HG02678 (cell line): ENCODE measurements around the gene FSTL1.
A peak's percentile ranks its signal among the peaks of the same experiment; 100 is the strongest.

Source experiments
- ATAC-seq: cut with Tn5 transposase; IDR thresholded peaks from one replicate; pipeline ENCODE4 v1.9.1; 2021; ENCODE audit warnings: mild to moderate bottlenecking, moderate library complexity; ENCODE audit not compliant: unreplicated experiment

FSTL1 gene

DNA sequence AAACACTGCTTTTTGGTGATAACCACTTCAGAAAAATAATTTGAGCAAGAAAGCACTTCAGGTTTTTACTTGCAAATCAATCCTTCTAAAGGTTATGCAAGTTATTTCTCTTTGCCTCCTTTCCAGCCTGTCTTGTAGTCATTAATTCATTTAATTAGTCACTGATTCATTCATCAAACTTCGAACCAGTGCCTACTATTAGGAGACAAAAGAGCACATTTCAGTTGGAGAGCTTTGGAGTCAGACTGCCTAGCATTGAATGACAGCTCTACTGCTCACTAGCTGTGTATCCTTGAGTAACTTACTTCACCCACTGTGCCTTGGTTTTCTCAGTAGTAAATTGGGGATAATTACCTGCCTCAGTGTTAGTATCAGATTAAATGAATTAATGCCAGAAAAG is 86.7 kb downstream of the FSTL1 start:
- no peak for ATAC-seq

DNA sequence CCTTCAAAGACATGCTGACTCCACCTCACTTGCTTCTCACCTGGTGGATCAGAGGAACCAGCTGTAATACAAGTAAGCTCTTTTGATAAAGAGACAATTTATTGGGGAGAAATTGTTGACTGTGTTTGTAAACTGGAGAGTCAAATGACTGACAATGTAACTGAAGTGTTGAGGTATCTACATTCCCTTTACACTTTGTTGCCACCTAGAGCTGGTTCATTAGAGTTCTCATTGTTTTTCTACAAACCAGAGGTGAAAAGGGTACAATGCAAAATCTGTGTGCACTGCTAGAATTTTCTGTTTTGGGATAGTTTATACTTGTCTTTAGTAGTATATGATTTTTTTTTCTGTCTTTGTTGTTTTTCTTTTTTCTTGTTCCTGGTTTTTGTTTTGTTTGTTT is 93.0 kb downstream of the FSTL1 start:
- ATAC-seq: no peak

DNA sequence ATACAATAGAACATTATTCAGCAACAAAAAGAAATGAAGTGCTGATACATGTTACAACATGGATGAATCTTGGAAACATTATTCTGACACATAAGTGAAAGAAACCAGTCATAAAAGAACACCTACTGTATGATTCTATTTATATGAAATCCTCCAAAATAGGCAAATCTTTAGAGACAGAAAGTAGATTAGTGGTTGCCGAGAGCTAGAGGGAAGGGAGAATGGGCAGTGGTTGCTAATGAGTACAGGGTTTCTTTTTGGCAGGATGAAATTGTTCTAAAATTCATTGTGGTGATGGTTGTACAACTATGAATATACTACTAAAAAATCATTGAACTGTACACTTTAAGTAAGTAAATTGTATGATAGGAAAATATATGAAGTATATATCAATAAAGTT is 95.3 kb downstream of the FSTL1 start:
- no peak for ATAC-seq

DNA sequence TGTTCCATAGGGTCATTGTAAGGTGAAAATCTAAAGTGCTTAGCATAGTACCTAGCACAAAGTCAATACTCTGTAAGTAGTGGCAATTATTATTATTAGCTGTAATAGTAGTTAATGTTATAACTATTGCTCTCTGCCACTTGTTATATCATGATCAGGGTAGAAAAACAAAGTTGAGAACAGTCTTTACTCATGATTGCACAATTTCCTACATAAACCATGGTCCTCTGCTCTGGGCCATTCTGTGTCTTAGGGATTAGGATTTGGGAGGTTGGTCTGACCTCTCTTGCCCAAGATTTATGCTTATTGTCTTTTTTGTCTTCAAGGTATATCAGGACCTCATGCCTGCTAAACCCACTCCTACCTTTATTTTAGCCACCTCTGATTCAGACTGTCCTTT is 97.3 kb downstream of the FSTL1 start:
- ATAC-seq: no peak

DNA sequence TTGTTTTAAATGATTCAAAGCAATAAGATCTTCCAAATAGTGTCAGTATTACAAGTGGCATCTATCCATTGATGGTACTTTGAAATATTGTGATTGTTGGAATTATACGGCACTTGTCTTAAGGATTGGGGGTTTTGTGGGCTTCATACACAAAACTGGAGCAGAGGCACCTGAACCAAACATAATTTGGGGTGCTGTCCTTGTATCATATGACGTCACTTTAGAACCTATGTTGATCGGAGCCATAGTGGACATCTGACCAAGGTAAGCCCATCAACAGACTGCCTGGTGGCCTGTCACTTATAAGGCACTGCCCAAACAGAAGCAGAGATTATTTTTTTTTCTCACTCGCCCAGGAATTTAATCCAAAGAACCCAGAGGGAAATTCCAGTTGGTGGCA is 98.8 kb downstream of the FSTL1 start:
- ATAC-seq: no peak

DNA sequence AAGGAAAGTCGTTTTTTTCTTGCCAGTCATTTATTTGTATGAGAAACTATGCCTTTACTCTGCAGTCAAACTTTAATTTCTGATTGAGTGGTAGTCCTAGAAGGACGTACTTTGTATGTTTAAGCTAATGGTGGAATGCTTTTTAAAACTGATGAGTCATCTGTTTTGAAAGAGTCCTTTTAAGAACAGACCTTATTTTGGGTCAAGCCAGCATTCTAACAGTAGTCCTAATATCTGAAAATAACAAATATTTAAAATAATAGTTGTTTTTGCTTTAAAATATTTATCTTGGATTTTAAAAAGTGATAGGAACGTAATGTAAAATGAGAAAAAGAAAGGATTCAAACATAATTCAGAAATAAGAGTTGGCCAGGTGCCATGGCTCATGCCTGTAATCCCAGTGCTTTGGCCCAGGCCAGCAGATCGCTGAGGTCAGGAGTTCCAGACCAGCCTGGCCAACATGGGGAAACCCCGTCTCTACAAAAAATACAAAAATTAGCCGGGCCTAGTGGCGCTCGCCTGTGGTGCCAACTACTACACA is 100.3 kb downstream of the FSTL1 start:
- no peak for ATAC-seq

DNA sequence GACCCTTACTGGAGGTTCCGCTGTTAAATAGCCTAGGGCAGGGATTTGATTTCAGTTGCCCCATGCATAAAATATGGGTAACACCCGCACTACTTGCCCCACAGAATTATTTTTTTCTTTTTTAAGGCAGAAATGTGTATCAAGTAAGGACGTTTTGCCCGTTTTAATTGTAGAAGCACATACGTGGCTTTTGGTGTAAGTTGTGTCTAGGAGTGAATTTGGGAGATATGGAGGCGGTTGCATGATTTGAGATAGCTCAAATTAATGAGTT is 101.0 kb downstream of the FSTL1 start:
- no peak for ATAC-seq

DNA sequence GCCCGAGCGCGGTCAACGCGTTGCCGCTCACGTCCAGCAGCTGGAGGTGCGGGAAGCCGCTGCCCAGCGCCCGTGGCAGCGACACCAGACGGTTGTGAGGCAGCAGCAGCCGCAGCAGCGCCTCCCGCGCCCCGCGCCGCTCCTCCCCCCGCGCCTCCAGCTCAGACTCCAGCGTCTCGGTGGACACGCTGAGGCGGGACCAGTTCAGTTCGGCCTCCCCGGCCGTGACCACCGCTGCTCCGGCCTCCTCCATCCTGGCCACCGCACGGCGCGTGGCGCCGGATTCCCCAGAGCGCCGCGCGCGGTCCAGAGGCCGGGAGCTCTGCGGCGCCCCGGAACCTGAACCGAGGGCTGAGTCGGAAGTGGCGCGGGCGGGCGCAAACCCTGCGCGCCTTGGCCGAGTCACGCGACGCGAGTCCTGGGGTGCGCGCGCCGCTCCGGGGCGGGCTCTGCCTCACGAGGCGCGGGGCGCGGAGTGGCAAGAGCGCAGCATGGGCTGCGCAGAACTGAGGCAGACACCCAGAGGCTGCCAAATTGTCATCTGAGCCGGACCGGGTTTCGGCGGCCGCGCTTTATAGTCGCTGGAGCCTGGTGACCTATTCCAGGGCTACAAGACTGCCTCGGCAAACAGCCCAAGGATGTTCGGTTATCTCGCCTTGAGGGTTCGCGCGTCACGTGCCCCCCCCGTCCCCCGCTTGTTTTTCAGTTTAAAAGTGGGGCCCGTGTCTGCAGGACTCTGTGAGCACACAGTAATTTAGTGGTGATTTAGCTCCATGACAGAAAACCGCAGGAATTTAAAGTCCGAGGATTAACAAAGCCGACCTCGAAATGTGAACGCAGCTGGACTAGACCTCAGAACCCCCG is 101.6 kb downstream of the FSTL1 start, which contains the start of gene LRRC58:
TSS of gene LRRC58 (minus strand) at position 364 of the 864 bp plus-strand sequence. CDS start at position 253, 111 bp downstream.
- peak; percentile 88 for ATAC-seq

DNA sequence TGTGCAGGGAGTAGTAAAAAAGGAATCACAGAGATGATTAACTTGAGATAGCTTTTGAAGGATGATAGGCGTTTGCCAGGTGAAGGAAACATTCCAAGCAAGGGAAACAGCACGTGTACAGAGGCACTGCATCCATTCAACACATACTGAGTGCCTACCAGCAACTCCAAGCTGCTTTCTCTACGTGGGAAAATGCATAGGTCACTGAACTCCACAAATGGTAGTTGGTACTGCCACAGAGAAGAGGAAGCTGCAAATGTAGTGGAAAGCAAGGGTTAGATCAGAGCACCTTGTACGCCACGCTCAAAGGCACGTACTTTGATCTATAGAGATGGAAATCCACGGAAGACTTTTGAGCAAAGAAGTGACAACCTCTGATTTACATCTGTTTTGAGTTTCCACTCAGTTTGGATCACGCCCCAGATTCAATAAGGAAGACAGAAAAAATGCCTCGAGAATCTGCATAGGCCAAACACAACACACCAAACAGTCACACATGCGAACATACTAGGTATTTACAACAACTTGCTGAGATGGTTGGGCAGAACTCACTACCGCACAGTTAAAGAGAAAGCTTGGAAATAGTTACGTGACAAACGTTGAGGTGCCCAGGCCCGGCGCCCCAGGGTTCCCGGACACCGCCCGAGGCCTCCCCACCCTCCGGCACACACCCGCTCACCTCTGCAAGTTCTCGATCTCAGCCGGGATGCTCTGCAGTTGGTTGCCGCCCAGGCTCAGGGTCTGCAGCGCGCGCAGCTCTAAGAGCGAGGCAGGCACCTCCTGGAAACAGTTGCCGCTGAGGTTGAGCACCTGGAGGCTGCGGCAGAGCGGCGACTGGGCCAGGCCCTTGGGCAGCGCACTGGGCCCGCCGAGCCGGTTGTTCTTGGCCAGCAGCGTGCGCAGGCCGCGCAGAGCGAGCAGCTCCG is 102.5 kb downstream of the FSTL1 start:
- ATAC-seq: peak; percentile 51

DNA sequence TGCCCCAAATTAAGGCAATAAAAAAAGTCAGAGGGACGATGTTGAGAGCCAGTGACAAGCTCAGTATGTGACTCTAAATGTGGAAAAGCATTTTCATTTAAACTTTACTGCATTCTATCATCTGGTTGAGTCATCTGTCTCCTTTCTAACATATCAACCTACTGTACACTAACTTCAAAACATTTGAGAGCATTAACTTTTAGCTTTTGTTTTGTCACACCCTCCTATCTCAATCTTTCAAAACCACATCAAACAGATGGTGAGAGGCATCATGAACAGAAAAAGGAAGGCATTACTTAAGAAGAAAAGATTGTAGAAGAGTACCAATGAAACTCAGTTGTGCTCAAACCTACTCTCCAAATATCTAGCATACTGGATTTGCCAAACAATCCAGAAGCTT is 106.4 kb downstream of the FSTL1 start:
- ATAC-seq: no peak
